ENCODE results near the gene KRTAP10-3. TPM values are rescaled to one million over a fixed set of nuclear protein-coding genes. Genes with fewer than 3 reads are reported as not detected.

The KRTAP10-3 gene
- total and polyA plus RNA-seq, 2 experiments from 2014 or later: not detected

GRCh38 chr21:44590311-44590721, 31.7 kb upstream of the KRTAP10-3 start (continued):
- TF ChIP-seq REST (IDR thresholded peaks at IDR 0.05; ENCODE audit: unreplicated experiment): no peak
- TF ChIP-seq JUNB (IDR thresholded peaks at IDR 0.05; ENCODE audit: unreplicated experiment): no peak
- no peak for TF ChIP-seq ZNF114 (CRISPR knock-in tag; IDR thresholded peaks at IDR 0.05)

- H3F3A ChIP-seq (replicated peaks; ENCODE audit: low read depth): 0 out of 2 replicates have a peak, but pooled peaks cover 4% of the 10 kb centered on the region
- H3K9me3 Mint-ChIP-seq: no peaks in the 10 kb centered on the region; the same call in 2 of the 3 replicates
- no peaks in the 10 kb centered on the region for H3K79me2 ChIP-seq (replicated peaks; ENCODE audit: insufficient read depth)
- no peaks in the 10 kb centered on the region for H3K27me3 ChIP-seq (ENCODE audit: insufficient read depth)
- H3K27ac ChIP-seq (ENCODE audit: low read depth): no peak overlapping the region
- no peak overlapping the region for H2AFZ ChIP-seq
- H3K4me3 ChIP-seq: no peak overlapping the region
- no peaks in the 10 kb centered on the region for H4K20me1 ChIP-seq (replicated peaks; ENCODE audit: insufficient read depth)
- peaks cover 7% of the 10 kb centered on the region for H3K27me3 Mint-ChIP-seq (ENCODE audit: insufficient read depth, low read depth, poor library complexity)
- DNase-seq (ENCODE audit: low spot score): no peak
- ATAC-seq: no peak
- H3K36me3 ChIP-seq (ENCODE audit: insufficient read depth): no peaks in the 10 kb centered on the region
- H3K4me1 ChIP-seq (ENCODE audit: insufficient read depth): peaks cover 13% of the 10 kb centered on the region
- no peak overlapping the region for H3K4me2 ChIP-seq
- H3K36me3 Mint-ChIP-seq (ENCODE audit: low read depth): no peaks in the 10 kb centered on the region; the same call in 2 of the 3 replicates
- no peak overlapping the region for H3K27ac Mint-ChIP-seq
- no peaks in the 10 kb centered on the region for H3K9me2 ChIP-seq (ENCODE audit: insufficient read depth)
- no peak overlapping the region for H3K4me3 Mint-ChIP-seq
- H3K4me1 Mint-ChIP-seq: peaks cover 14% of the 10 kb centered on the region
- TF ChIP-seq EZH2phosphoT487 (IDR thresholded peaks at IDR 0.05; ENCODE audit: unreplicated experiment) (no peak), JUNB (IDR thresholded peaks at IDR 0.05; ENCODE audit: unreplicated experiment) (no peak), POLR2AphosphoS5 (IDR thresholded peaks at IDR 0.05; ENCODE audit: low read depth) (no peak), ZNF331 (CRISPR knock-in tag; IDR thresholded peaks at IDR 0.05; ENCODE audit: low read depth) (no peak), ZNF462 (CRISPR knock-in tag; IDR thresholded peaks at IDR 0.05) (no peak), ETS1 (IDR thresholded peaks at IDR 0.05) (no peak), EZH2 (IDR thresholded peaks at IDR 0.05; ENCODE audit: low read depth, unreplicated experiment) (no peak), STAT1 (IDR thresholded peaks at IDR 0.05; ENCODE audit: unreplicated experiment) (no peak)
Observed at GRCh38 chr21:44589586-44590305, 31.2 kb upstream of the KRTAP10-3 start.

Measured in GM23338 (cell line).